Stimulated activated CD4-positive, alpha-beta T cell treated with anti-CD3 and anti-CD28 coated beads, Interleukin-4, amount 100 ng/mL, for 48 hours (primary cell): Measurements from ENCODE around the gene EFNA1.

Source experiments
- DNase-seq, 2 donors: peaks; one replicate each; pipeline ENCODE4 v3.0.0-alpha.2; 2020; ENCODE audit warnings: low read depth in 2 of 2

The EFNA1 gene

GRCh38 chr1:155174324-155175280 lies 46.9 kb downstream of the EFNA1 start:
- peak in 1 of 2 donors; percentile 49 for DNase-seq

GRCh38 chr1:155175281-155175926 lies 47.7 kb downstream of the EFNA1 start:
- DNase-seq = no peak

GRCh38 chr1:155175927-155176371 lies 48.3 kb downstream of the EFNA1 start:
- peak in 1 of 2 donors; percentile 10 for DNase-seq

GRCh38 chr1:155176544-155177071 lies 48.9 kb downstream of the EFNA1 start:
- peak; percentile 82 to 90 for DNase-seq

GRCh38 chr1:155177192-155177917 lies 49.7 kb downstream of the EFNA1 start:
- DNase-seq = no peak

GRCh38 chr1:155177918-155178281 lies 50.2 kb downstream of the EFNA1 start:
- no peak for DNase-seq

GRCh38 chr1:155178441-155179111 lies 50.9 kb downstream of the EFNA1 start:
- no peak for DNase-seq

- no peak for DNase-seq
Measured at GRCh38 chr1:155179112-155180031, 51.7 kb downstream of the EFNA1 start.

- no peak for DNase-seq
Measured at GRCh38 chr1:155181371-155182051, 53.8 kb downstream of the EFNA1 start.

GRCh38 chr1:155182052-155182550 lies 54.4 kb downstream of the EFNA1 start:
- no peak for DNase-seq

GRCh38 chr1:155183775-155184221 lies 56.1 kb downstream of the EFNA1 start:
- DNase-seq = no peak

GRCh38 chr1:155184351-155184811 lies 56.7 kb downstream of the EFNA1 start:
- DNase-seq = no peak
